HG02610 (cell line): ENCODE data around the gene CUBN.

Experiments
- ATAC-seq: cut with Tn5 transposase; IDR thresholded peaks from one replicate; pipeline ENCODE4 v1.9.1; 2021; ENCODE audit warnings: mild to moderate bottlenecking, moderate library complexity; ENCODE audit not compliant: unreplicated experiment

Gene CUBN

GRCh38 chr10:16798571-16798970 lies 331.0 kb downstream of the CUBN start:
- ATAC-seq, result no peak

GRCh38 chr10:16795410-16796073 lies 334.1 kb downstream of the CUBN start:
- ATAC-seq, result no peak

- no peak for ATAC-seq
These were observed 335.6 kb downstream of the CUBN start for GRCh38 chr10:16794005-16794404.

- no peak for ATAC-seq
These were observed 336.9 kb downstream of the CUBN start for GRCh38 chr10:16792675-16793074.

- no peak for ATAC-seq
These were observed 339.8 kb downstream of the CUBN start for GRCh38 chr10:16789765-16790164.

GRCh38 chr10:16789261-16789660 lies 340.4 kb downstream of the CUBN start:
- no peak for ATAC-seq

- no peak for ATAC-seq
These were observed 340.8 kb downstream of the CUBN start for GRCh38 chr10:16788778-16789177.

GRCh38 chr10:16788125-16788524 lies 341.5 kb downstream of the CUBN start:
- ATAC-seq, result peak; percentile 53

- ATAC-seq, result peak; percentile 77
These were observed 342.2 kb downstream of the CUBN start for GRCh38 chr10:16787361-16787791.

GRCh38 chr10:16780338-16780880 lies 349.2 kb downstream of the CUBN start:
- no peak for ATAC-seq

GRCh38 chr10:16779384-16779915 lies 350.2 kb downstream of the CUBN start:
- peak; percentile 90 for ATAC-seq

- ATAC-seq, result no peak
These were observed 351.9 kb downstream of the CUBN start for GRCh38 chr10:16777473-16778370.

- ATAC-seq, result no peak
These were observed 352.7 kb downstream of the CUBN start for GRCh38 chr10:16776896-16777295.
